Measurements from ENCODE around the gene PTPRN2.

- TF ChIP-seq POLR2A (IDR thresholded peaks at IDR 0.05) (no peak), CTCF (IDR thresholded peaks at IDR 0.05) (no peak)
These were observed 894.5 kb downstream of the PTPRN2 start for GRCh38 chr7:157693071-157693520.
